HEK293 (cell line): ENCODE data around the gene MACROH2A2.

Source experiments
- BCL6B ChIP-seq: fragments of 450-650 bp; formaldehyde crosslinking; IDR thresholded peaks from 2 replicates; pipeline ENCODE4 v1.5.1; 2017; ENCODE audit warnings: missing biosample characterization, missing genetic modification characterization
- KLF16 ChIP-seq: fragments of 450-650 bp; formaldehyde crosslinking; IDR thresholded peaks from 2 replicates; pipeline ENCODE4 v1.5.1; 2017; ENCODE audit warnings: missing biosample characterization, missing genetic modification characterization
- ZNF416 ChIP-seq: fragments of 450-650 bp; formaldehyde crosslinking; IDR thresholded peaks from 2 replicates; pipeline ENCODE4 v1.5.1; 2016; ENCODE audit warnings: missing biosample characterization, missing genetic modification characterization
- ZNF501 ChIP-seq: fragments of 450-650 bp; formaldehyde crosslinking; IDR thresholded peaks from 2 replicates; pipeline ENCODE4 v1.5.1; 2016; ENCODE audit warnings: missing biosample characterization, missing genetic modification characterization
- TF ChIP-seq, protein P1 (sequence below): fragments of 450-650 bp; formaldehyde crosslinking; IDR thresholded peaks from 2 replicates; pipeline ENCODE4 v1.5.1; 2016; ENCODE audit warnings: missing biosample characterization, missing genetic modification characterization

GRCh38 chr10:70054902-70055301, 2.3 kb downstream of the MACROH2A2 start:
- no peak for TF ChIP-seq ZNF501
- TF ChIP-seq, protein P1, sequence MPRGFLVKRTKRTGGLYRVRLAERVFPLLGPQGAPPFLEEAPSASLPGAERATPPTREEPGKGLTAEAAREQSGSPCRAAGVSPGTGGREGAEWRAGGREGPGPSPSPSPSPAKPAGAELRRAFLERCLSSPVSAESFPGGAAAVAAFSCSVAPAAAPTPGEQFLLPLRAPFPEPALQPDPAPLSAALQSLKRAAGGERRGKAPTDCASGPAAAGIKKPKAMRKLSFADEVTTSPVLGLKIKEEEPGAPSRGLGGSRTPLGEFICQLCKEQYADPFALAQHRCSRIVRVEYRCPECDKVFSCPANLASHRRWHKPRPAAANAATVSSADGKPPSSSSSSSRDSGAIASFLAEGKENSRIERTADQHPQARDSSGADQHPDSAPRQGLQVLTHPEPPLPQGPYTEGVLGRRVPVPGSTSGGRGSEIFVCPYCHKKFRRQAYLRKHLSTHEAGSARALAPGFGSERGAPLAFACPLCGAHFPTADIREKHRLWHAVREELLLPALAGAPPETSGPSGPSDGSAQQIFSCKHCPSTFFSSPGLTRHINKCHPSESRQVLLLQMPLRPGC (tag by site-specific recombination), result no peak
- no peak for TF ChIP-seq BCL6B (tag by site-specific recombination)
- no peak for TF ChIP-seq KLF16 (tag by site-specific recombination)
- no peak for TF ChIP-seq ZNF416 (tag by site-specific recombination)
